Testis (tissue), 3 donors: ENCODE results near the gene GOLGA7B. TPM values are rescaled to one million over a fixed set of nuclear protein-coding genes. Genes with fewer than 3 reads are reported as not detected.

Experiments
- DNase-seq: peaks from one replicate; pipeline ENCODE4 v3.0.0-alpha.2; 2019
- H3K27ac ChIP-seq, 2 donors: fragments of 200-600 bp; sonication (generic); one replicate each; pipeline ENCODE4 v1.5.1; 2019
- H3K27me3 ChIP-seq: fragments of 200-600 bp; sonication (generic); one replicate; pipeline ENCODE4 v1.5.1; 2019
- H3K36me3 ChIP-seq: fragments of 200-600 bp; sonication (generic); one replicate; pipeline ENCODE4 v1.5.1; 2017; ENCODE audit warnings: low read depth; ENCODE audit errors: missing control alignments
- H3K4me1 ChIP-seq: fragments of 200-600 bp; sonication (generic); one replicate; pipeline ENCODE4 v1.5.1; 2019
- H3K4me3 ChIP-seq, 2 donors: fragments of 200-600 bp; sonication (generic); one replicate each; pipeline ENCODE4 v1.5.1; 2017 to 2019
- H3K9me3 ChIP-seq: fragments of 200-600 bp; sonication (generic); one replicate; pipeline ENCODE4 v1.5.1; 2017
- CTCF ChIP-seq, 3 experiments: fragments of 450-650 bp in 2 of 3; fragments of 200-600 bp in 1 of 3; sonication (generic) in 1 of 3; IDR thresholded peaks; one replicate each; pipeline ENCODE4 v1.5.1; 2016 to 2019; ENCODE audit warnings: antibody characterized with exemption in 3 of 3, mild to moderate bottlenecking in 2 of 3, moderate library complexity in 1 of 3
- POLR2A ChIP-seq: fragments of 450-650 bp; IDR thresholded peaks from one replicate; pipeline ENCODE4 v1.6.1; 2017; ENCODE audit warnings: antibody characterized with exemption, mild to moderate bottlenecking, moderate library complexity
- WGBS, 2 donors: methylation state at CpG; one replicate each; pipeline ENCODE4 v1.1.5; 2018; 5-methylcytosine and 5-hydroxymethylcytosine counted together
- intact Hi-C: fragments of 100-400 bp; cut with DNase I; formaldehyde crosslinking; loops from one replicate; pipeline ENCODE4 v1.15.1; 2023; ENCODE audit warnings: low total_unique reads
- polyA plus RNA-seq: library from polyadenylated mRNA; stranded (reverse); fragments of 350-450 nt; fragmentation: Illumina TruSeq; extraction: RNeasy Lipid Tissue Mini Kit (QIAGEN cat#74804); gene quantifications from one replicate; pipeline ENCODE4 v1.2.3, GENCODE V29; 2014; ENCODE audit warnings: low read depth, low replicate concordance; ENCODE audit not compliant: insufficient read depth
- total RNA-seq, 2 donors: library from RNA; depleted of rRNA; stranded (reverse); fragments of >200 nt; gene quantifications; one replicate each; pipeline ENCODE4 v1.2.3, GENCODE V29; 2016

The GOLGA7B gene
- total and polyA plus RNA-seq, 3 donors from 2014 or later: 1.1 to 1.3 (median 1.1) TPM

GRCh38 chr10:97887399-97887798 lies 37.8 kb downstream of the GOLGA7B start:
- no peaks in the 10 kb centered on the region for H3K36me3 ChIP-seq
- intact Hi-C loops: no loop called here
- H3K27me3 ChIP-seq: no peaks in the 10 kb centered on the region
- H3K4me1 ChIP-seq: no peaks in the 10 kb centered on the region
- no peak overlapping the region for H3K4me3 ChIP-seq
- H3K9me3 ChIP-seq: no peaks in the 10 kb centered on the region
- DNase-seq: no peak
- 86 to 89% methylated on average over 6 of the region's 6 CpGs for WGBS, 2 donors
- H3K27ac ChIP-seq: no peak overlapping the region
- no peak for TF ChIP-seq POLR2A
- TF ChIP-seq CTCF (IDR thresholded peaks at IDR 0.05): no peak

- Histone ChIP-seq H3K9me3 (no peaks in the 10 kb centered on the region), H3K27ac (no peak overlapping the region), H3K4me3 (no peak overlapping the region), H3K27me3 (no peaks in the 10 kb centered on the region), H3K36me3 (no peaks in the 10 kb centered on the region), H3K4me1 (no peaks in the 10 kb centered on the region)
- TF ChIP-seq CTCF (IDR thresholded peaks at IDR 0.05) (no peak), POLR2A (no peak)
- DNase-seq: no peak
- intact Hi-C loops: no loop called here
- WGBS, 2 donors: 91 to 94% methylated on average over 7 of the region's 7 CpGs
These were observed 38.5 kb downstream of the GOLGA7B start for GRCh38 chr10:97888134-97888533.

GRCh38 chr10:97888641-97889262 lies 39.1 kb downstream of the GOLGA7B start:
- no peaks in the 10 kb centered on the region for H3K9me3 ChIP-seq
- DNase-seq: no peak
- no peaks in the 10 kb centered on the region for H3K27me3 ChIP-seq
- H3K36me3 ChIP-seq: no peaks in the 10 kb centered on the region
- intact Hi-C loops: no loop called here
- TF ChIP-seq POLR2A (no peak), CTCF (IDR thresholded peaks at IDR 0.05) (no peak)
- no peak overlapping the region for H3K4me3 ChIP-seq
- H3K4me1 ChIP-seq: no peaks in the 10 kb centered on the region
- no peak overlapping the region for H3K27ac ChIP-seq
- 58 to 59% methylated on average over 7 to 12 of the region's 12 CpGs for WGBS, 2 donors

- no peaks in the 10 kb centered on the region for H3K27me3 ChIP-seq
- no peak for TF ChIP-seq POLR2A
- no peak for TF ChIP-seq CTCF (IDR thresholded peaks at IDR 0.05)
- no peaks in the 10 kb centered on the region for H3K4me1 ChIP-seq
- H3K9me3 ChIP-seq: no peaks in the 10 kb centered on the region
- no peak overlapping the region for H3K27ac ChIP-seq
- intact Hi-C loops: no loop called here
- no peaks in the 10 kb centered on the region for H3K36me3 ChIP-seq
- WGBS, 2 donors: 60 to 61% methylated on average over 12 to 18 of the region's 18 CpGs
- DNase-seq: no peak
- no peak overlapping the region for H3K4me3 ChIP-seq
These were observed 40.0 kb downstream of the GOLGA7B start for GRCh38 chr10:97889461-97890265.
